Mesothelial cell of epicardium (in vitro differentiated cells): ENCODE data around the gene LAMC2. TPM values are rescaled to one million over a fixed set of nuclear protein-coding genes. Genes with fewer than 3 reads are reported as not detected.
A peak's percentile ranks its signal among the peaks of the same experiment; 100 is the strongest.

Experiments
- DNase-seq, 2 experiments: peaks; one replicate each; pipeline ENCODE4 v3.0.0; 2021; ENCODE audit warnings: low spot score in 2 of 2; ENCODE audit not compliant: unreplicated experiment in 2 of 2
- H3K27ac Mint-ChIP-seq: 2 replicates; pipeline ENCODE4 v1.8.0; 2021; ENCODE audit warnings: mixed read lengths
- H3K27me3 Mint-ChIP-seq: 2 replicates; pipeline ENCODE4 v1.8.0; 2021; ENCODE audit warnings: low read depth, mixed read lengths
- H3K36me3 Mint-ChIP-seq: 2 replicates; pipeline ENCODE4 v1.8.0; 2021; ENCODE audit warnings: mixed read lengths
- H3K4me1 Mint-ChIP-seq: 2 replicates; pipeline ENCODE4 v1.8.0; 2021; ENCODE audit warnings: mixed read lengths
- H3K4me3 Mint-ChIP-seq: 2 replicates; pipeline ENCODE4 v1.8.0; 2021; ENCODE audit warnings: mild to moderate bottlenecking, moderate library complexity, mixed read lengths
- H3K9me3 Mint-ChIP-seq: 2 replicates; pipeline ENCODE4 v1.8.0; 2021; ENCODE audit warnings: mixed read lengths
- CTCF ChIP-seq: fragments of 200-600 bp; sonication (generic); IDR thresholded peaks from one replicate; pipeline ENCODE4 v1.5.0; 2021; ENCODE audit warnings: antibody characterized with exemption; ENCODE audit not compliant: unreplicated experiment
- total RNA-seq: library from RNA; stranded (reverse); gene quantifications from 3 replicates; pipeline ENCODE4 v1.2.1, GENCODE V29; 2021

The LAMC2 gene
- total RNA-seq, 1 donor from 2014 or later = 10.4 TPM

- Mint-ChIP-seq H3K4me3 (no peak overlapping the region), H3K36me3 (no peaks in the 10 kb centered on the region), H3K27ac (no peak overlapping the region), H3K9me3 (no peaks in the 10 kb centered on the region), H3K27me3 (peaks cover 5% of the 10 kb centered on the region), H3K4me1 (peaks cover 10% of the 10 kb centered on the region)
- TF ChIP-seq CTCF = no peak
- no peak for DNase-seq
Measured at GRCh38 chr1:183191833-183192232, 5.8 kb downstream of the LAMC2 start.

GRCh38 chr1:183193963-183194525 is 8.0 kb downstream of the LAMC2 start:
- peaks cover 18% of the 10 kb centered on the region for H3K4me1 Mint-ChIP-seq
- H3K27ac Mint-ChIP-seq = no peak overlapping the region
- DNase-seq = no peak
- no peak for TF ChIP-seq CTCF
- H3K4me3 Mint-ChIP-seq = no peak overlapping the region
- H3K27me3 Mint-ChIP-seq = peaks cover under 1% of the 10 kb centered on the region
- H3K9me3 Mint-ChIP-seq = no peaks in the 10 kb centered on the region
- H3K36me3 Mint-ChIP-seq = no peaks in the 10 kb centered on the region

DNA sequence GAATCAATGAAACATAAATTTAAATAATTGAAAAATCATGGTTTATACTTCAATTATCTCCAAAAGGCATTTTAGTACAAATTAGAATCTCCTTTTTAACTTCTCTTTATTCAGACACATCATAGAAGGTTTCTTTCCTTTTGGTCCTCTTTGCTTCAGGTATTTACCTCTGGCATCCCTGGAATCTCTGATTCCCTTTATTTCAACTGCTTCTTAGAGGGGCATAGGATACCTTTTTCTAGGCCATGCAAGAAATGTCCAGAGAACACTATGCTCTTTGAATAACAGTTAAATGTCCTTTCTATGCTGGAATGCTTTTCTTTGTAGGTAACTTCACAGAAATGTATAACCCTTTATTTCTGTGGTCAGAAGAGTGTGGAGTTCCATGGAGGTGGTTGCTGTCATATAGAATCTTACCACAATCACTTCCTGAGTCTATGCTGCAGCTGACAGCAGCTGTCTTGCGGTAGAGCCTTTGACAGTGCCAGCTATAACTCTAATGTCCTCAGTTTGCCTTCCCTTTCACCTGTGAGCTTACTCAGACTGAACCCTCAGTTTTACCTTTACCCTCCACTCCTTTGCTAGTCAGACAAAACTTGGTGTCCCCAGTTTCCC is 8.6 kb downstream of the LAMC2 start:
- Mint-ChIP-seq H3K4me3 (no peak overlapping the region), H3K36me3 (no peaks in the 10 kb centered on the region), H3K4me1 (peaks cover 18% of the 10 kb centered on the region), H3K9me3 (no peaks in the 10 kb centered on the region), H3K27ac (no peak overlapping the region), H3K27me3 (no peaks in the 10 kb centered on the region)
- no peak for DNase-seq
- no peak for TF ChIP-seq CTCF

DNA sequence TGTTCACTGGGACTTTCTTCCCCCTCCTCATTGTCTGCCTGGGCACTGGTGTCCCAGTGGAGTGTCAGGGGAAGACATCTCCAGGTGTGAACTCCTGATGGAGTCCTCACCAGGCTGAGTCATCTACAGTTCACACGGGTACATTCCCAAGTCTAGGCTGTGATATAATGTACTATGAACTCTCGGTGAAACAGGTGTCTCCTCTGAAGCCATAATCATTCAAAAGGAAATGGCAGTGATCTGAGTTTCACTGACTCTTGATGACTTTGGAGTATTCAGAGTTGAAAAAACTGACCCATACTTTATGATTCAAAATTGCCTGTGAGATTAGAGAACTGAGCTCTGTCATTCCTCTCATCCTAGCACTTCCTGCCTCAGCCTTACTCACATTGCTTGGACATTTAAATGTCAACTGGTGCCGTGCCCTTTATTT is 9.1 kb downstream of the LAMC2 start:
- no peaks in the 10 kb centered on the region for H3K36me3 Mint-ChIP-seq
- H3K4me1 Mint-ChIP-seq = peaks cover 18% of the 10 kb centered on the region
- no peak for DNase-seq
- H3K27ac Mint-ChIP-seq = no peak overlapping the region
- TF ChIP-seq CTCF = no peak
- no peaks in the 10 kb centered on the region for H3K9me3 Mint-ChIP-seq
- no peak overlapping the region for H3K4me3 Mint-ChIP-seq
- H3K27me3 Mint-ChIP-seq = no peaks in the 10 kb centered on the region

DNA sequence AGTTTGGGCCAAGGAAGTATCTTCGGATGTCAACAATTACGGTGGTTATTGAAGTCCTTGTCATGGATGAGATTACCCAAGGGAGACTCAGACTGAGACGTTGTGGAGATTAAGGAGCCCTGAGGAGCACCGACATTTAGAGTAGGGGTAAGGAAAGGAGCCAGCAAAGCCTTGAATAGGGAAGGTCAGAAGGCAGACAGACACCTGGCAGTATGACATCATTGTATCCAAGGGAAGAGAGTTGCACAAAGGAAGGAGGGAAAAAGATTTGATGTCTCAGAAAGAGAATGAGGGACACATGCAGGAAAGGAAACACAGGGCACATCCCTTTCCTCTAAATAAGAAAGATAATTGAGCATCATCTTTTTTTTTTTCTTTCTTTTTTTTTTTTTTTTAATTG is 11.7 kb downstream of the LAMC2 start:
- no peak for DNase-seq
- no peaks in the 10 kb centered on the region for H3K36me3 Mint-ChIP-seq
- peaks cover 28% of the 10 kb centered on the region for H3K4me1 Mint-ChIP-seq
- H3K9me3 Mint-ChIP-seq = no peaks in the 10 kb centered on the region
- H3K4me3 Mint-ChIP-seq = no peak overlapping the region
- no peaks in the 10 kb centered on the region for H3K27me3 Mint-ChIP-seq
- peak overlapping the region; percentile 23 for H3K27ac Mint-ChIP-seq
- TF ChIP-seq CTCF = no peak
